MCF 10A (cell line): ENCODE data around the gene ARNT2. TPM values are rescaled to one million over a fixed set of nuclear protein-coding genes. Genes with fewer than 3 reads are reported as not detected.

ENCODE experiments used
- BruUV-seq: library from RNA; stranded (reverse); fragments of 400-500 nt; replicated peaks from 2 replicates; lab custom pipeline; 2021; lab: Mats Ljungman, UMichigan
- CTCF ChIA-PET: fragments of 300-600 bp; sonication (Branson Sonifier 250); formaldehyde crosslinking; extraction: SDS; loops from one replicate; lab custom pipeline; 2021; ENCODE audit warnings: antibody characterized with exemption, inconsistent platforms; lab: Yijun Ruan, JAX
- POLR2A ChIA-PET: fragments of 300-600, 350-650 bp; sonication (Branson Sonifier 250); formaldehyde crosslinking; extraction: SDS; loops from one replicate; lab custom pipeline; 2020; ENCODE audit warnings: antibody characterized with exemption, inconsistent platforms; lab: Yijun Ruan, JAX
- DNase-seq: peaks from one replicate; pipeline ENCODE4 v3.0.0-alpha.2; 2018; ENCODE audit not compliant: unreplicated experiment
- H3K27ac Mint-ChIP-seq: one replicate; pipeline ENCODE4 v1.8.0; 2022; ENCODE audit warnings: mild to moderate bottlenecking, low read depth, mixed read lengths; ENCODE audit not compliant: unreplicated experiment
- H3K27me3 Mint-ChIP-seq: one replicate; pipeline ENCODE4 v1.8.0; 2022; ENCODE audit warnings: mixed read lengths; ENCODE audit not compliant: insufficient read depth, unreplicated experiment
- H3K36me3 Mint-ChIP-seq: one replicate; pipeline ENCODE4 v1.8.0; 2022; ENCODE audit warnings: mild to moderate bottlenecking, moderate library complexity, mixed read lengths; ENCODE audit not compliant: insufficient read depth, unreplicated experiment
- H3K4me1 Mint-ChIP-seq: one replicate; pipeline ENCODE4 v1.8.0; 2022; ENCODE audit warnings: mixed read lengths; ENCODE audit not compliant: insufficient read depth, unreplicated experiment
- H3K4me3 Mint-ChIP-seq: one replicate; pipeline ENCODE4 v1.8.0; 2022; ENCODE audit warnings: mild to moderate bottlenecking, moderate library complexity, mixed read lengths; ENCODE audit not compliant: unreplicated experiment
- H3K9me3 Mint-ChIP-seq: one replicate; pipeline ENCODE4 v1.8.0; 2022; ENCODE audit warnings: mixed read lengths; ENCODE audit not compliant: unreplicated experiment
- intact Hi-C: fragments of 100-400 bp; cut with micrococcal nuclease; formaldehyde crosslinking; loops from 2 replicates; pipeline ENCODE4 v1.14.1; 2022
- total RNA-seq: library from RNA; stranded (reverse); gene quantifications from 2 replicates; pipeline ENCODE4 v1.2.3, GENCODE V29; 2022
- TF ChIP-seq, protein P1 (sequence below): fragments of 200-600 bp; IDR thresholded peaks from one replicate; pipeline ENCODE4 v1.8.0; 2022; ENCODE audit warnings: antibody characterized with exemption, mild to moderate bottlenecking; ENCODE audit not compliant: unreplicated experiment

ARNT2 gene
- total RNA-seq, 1 experiment from 2014 or later, result 1.6 TPM

DNA sequence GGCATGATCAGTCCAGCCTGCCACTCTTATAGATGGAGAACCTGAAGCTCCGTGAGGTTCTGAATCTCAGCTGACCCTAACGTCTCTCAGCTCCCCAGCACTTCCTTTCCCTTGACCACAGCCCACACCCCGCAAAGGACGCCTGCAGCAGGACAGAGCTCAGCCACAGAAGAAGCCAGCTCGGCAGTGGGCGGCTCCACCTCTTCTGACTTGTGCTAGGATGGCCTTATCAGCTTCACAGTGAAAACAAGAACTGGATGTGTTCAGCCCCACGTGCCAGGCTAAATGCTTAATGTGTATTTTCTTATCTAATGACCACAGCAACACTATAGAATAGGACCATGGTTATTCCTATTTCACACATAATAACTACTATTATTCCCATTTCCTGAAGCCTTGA is 127.6 kb downstream of the ARNT2 start:
- no peak overlapping the region for H3K4me3 Mint-ChIP-seq
- H3K27me3 Mint-ChIP-seq, result peaks cover 13% of the 10 kb centered on the region
- TF ChIP-seq, protein P1, sequence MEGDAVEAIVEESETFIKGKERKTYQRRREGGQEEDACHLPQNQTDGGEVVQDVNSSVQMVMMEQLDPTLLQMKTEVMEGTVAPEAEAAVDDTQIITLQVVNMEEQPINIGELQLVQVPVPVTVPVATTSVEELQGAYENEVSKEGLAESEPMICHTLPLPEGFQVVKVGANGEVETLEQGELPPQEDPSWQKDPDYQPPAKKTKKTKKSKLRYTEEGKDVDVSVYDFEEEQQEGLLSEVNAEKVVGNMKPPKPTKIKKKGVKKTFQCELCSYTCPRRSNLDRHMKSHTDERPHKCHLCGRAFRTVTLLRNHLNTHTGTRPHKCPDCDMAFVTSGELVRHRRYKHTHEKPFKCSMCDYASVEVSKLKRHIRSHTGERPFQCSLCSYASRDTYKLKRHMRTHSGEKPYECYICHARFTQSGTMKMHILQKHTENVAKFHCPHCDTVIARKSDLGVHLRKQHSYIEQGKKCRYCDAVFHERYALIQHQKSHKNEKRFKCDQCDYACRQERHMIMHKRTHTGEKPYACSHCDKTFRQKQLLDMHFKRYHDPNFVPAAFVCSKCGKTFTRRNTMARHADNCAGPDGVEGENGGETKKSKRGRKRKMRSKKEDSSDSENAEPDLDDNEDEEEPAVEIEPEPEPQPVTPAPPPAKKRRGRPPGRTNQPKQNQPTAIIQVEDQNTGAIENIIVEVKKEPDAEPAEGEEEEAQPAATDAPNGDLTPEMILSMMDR, result no peak
- peaks cover 9% of the 10 kb centered on the region for H3K9me3 Mint-ChIP-seq
- ChIA-PET POLR2A (interaction anchor here (0.9 to 1.5 kb wide), 2 partner anchors 17 to 19 kb away, joined by 4 read pairs; no protein-coding TSS in a partner anchor), CTCF (interaction anchor here (0.7 to 1.1 kb wide), 2 partner anchors 10 to 37 kb away, joined by 3 read pairs; no protein-coding TSS in a partner anchor)
- BruUV-seq, result no TSS peak
- intact Hi-C loops, result no loop called here
- no peak overlapping the region for H3K27ac Mint-ChIP-seq
- no peak for DNase-seq
- H3K4me1 Mint-ChIP-seq, result no peaks in the 10 kb centered on the region
- peaks cover 6% of the 10 kb centered on the region for H3K36me3 Mint-ChIP-seq

DNA sequence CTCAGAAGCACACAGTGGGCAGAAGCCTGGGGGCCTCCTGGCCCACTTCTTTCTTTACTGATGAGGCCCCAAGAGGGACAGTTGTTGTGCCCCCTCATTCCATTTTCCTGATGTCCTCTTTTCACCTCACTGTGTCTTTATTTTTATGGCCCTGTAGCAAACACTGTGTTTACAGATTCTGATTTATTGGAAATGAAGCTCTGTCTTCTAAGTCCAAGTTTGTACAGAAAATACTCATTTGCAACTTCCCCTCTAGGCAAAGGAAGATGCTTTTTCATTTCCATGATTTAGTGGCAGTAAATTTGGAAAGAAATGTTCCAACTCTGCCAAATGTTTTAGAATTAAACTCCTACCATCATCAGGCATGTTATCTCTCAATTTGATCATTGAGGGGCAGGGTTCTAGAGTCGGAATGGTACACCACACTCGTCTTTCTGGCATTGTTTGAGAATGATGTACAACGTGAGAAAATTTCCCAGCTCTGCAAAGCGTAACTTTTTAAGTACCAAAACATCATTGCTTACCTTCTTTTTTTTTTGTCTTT is 129.7 kb downstream of the ARNT2 start:
- peaks cover 5% of the 10 kb centered on the region for H3K36me3 Mint-ChIP-seq
- BruUV-seq, result no TSS peak
- ChIA-PET POLR2A (no interaction called here), CTCF (interaction anchor here (0.8 kb wide), 1 partner anchor 33 kb away, joined by 5 read pairs; no protein-coding TSS in a partner anchor)
- TF ChIP-seq, protein P1, result no peak
- H3K9me3 Mint-ChIP-seq, result peaks cover 9% of the 10 kb centered on the region
- intact Hi-C loops, result no loop called here
- DNase-seq, result no peak
- H3K27me3 Mint-ChIP-seq, result peaks cover 13% of the 10 kb centered on the region
- no peak overlapping the region for H3K4me3 Mint-ChIP-seq
- H3K27ac Mint-ChIP-seq, result no peak overlapping the region
- no peaks in the 10 kb centered on the region for H3K4me1 Mint-ChIP-seq

DNA sequence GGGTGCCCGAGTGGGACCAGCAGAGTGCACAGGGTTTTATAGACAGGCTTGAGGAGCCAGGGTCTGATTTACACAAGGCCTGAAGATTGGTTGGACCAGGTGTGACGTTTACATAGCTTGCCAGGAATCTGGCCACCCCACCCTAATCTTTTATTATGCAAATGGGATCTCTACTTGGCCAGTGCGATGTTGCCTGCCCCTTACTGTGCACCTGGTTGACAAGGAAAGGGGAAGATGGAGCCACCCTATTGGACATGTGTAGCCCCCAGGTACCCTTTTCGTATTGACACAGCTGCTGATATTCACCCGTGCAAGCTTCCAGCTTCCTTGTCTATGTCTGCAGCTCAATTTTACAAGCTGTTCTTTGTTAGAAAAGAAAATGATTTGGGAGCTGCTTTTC is 132.0 kb downstream of the ARNT2 start:
- H3K36me3 Mint-ChIP-seq, result no peaks in the 10 kb centered on the region
- H3K4me3 Mint-ChIP-seq, result no peak overlapping the region
- ChIA-PET CTCF (interaction anchor here (1.0 to 1.9 kb wide), 4 partner anchors 23 to 434 kb away, joined by 3 to 5 read pairs (median 3); no protein-coding TSS in a partner anchor), POLR2A (no interaction called here)
- H3K27ac Mint-ChIP-seq, result no peak overlapping the region
- no TSS peak for BruUV-seq
- DNase-seq, result no peak
- intact Hi-C loops, result no loop called here
- no peaks in the 10 kb centered on the region for H3K4me1 Mint-ChIP-seq
- TF ChIP-seq, protein P1, result no peak
- H3K27me3 Mint-ChIP-seq, result peaks cover 13% of the 10 kb centered on the region
- H3K9me3 Mint-ChIP-seq, result peaks cover 9% of the 10 kb centered on the region

DNA sequence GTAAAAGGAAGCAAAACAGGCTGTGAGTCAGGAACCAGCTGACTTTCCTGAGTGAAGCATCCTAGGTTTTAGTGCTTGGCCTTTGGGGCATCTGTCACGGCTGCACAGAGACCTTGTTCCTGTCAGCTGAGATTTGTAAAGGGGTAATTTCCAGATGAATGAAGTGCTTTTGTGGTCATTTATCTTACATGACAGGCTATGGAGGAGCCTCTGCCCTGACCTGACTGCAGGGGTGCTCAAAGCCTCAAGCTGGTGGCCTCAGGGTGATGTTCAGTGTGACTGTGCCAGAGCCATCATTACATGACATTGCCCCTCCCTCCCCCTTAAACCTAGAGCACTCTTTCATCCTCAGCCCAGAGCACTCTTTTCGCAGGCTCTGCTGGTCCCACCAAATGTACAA is 132.5 kb downstream of the ARNT2 start:
- H3K4me1 Mint-ChIP-seq, result no peaks in the 10 kb centered on the region
- POLR2A ChIA-PET, result no interaction called here
- no peak overlapping the region for H3K27ac Mint-ChIP-seq
- CTCF ChIA-PET, result interaction anchor here (1.0 to 1.4 kb wide), 3 partner anchors 30 to 433 kb away, joined by 3 read pairs; no protein-coding TSS in a partner anchor
- H3K9me3 Mint-ChIP-seq, result peaks cover 9% of the 10 kb centered on the region
- TF ChIP-seq, protein P1, result no peak
- H3K36me3 Mint-ChIP-seq, result no peaks in the 10 kb centered on the region
- BruUV-seq, result no TSS peak
- peaks cover 13% of the 10 kb centered on the region for H3K27me3 Mint-ChIP-seq
- no peak overlapping the region for H3K4me3 Mint-ChIP-seq
- no peak for DNase-seq
- intact Hi-C loops, result no loop called here
